GM18507 (cell line): ENCODE measurements around the gene PPP1R8.
"Not testable (repeated sequence)": the region's sequence is repeated elsewhere in the genome, so short reads cannot be mapped to it uniquely, and the experiment has no call there.

ENCODE experiments used
- DNase-seq: peaks from one replicate; pipeline ENCODE4 v3.0.0; 2011; ENCODE audit warnings: low read depth; ENCODE audit not compliant: insufficient read length; ENCODE audit errors: extremely low spot score
- FAIRE-seq: peaks from 2 replicates; lab custom pipeline; 2011; peaks lifted over from hg19 to GRCh38; lab: Jason Lieb, UNC

The PPP1R8 gene

GRCh38 chr1:27829339-27829960 lies 1.1 kb upstream of the PPP1R8 start:
- not testable (repeated sequence) for DNase-seq, FAIRE-seq

DNA sequence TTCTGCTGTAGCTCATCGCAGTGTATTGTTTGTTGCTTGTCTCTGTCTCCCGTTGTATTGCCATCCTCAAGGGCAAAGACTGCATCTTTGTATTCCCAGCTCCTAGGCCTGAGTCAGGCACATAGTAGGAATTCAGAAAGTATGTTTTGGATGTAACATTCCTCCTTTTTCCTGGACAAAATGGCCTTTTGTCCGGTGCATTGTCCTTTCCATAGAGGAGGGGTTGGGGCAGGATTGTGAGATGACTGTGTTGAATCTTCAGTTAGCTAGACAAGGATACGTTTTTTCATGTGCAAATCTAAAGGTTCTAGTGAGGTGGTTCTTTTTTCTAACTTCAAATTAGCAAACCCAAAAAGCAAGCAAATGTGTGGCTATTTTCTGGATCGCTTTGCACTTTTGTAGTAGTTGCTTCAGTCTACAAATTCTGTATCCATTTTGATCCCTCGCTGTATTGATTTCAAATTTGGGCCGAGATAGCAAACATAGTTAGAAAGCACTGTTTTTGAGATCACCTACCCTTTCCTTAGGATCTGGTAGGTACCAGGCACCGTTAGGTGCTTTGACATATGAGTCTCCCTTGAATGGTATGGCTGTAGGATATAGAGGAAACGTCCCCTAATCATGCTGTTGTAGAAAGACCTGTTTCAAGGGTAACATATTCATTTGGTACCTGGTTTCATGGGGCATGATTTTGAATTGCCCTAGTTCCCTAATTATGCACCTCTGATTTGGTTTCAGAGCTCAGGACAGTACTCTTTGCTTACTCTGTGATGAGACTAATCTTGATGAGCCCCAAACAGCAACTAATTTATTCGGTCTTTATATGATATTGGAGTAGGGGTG lies 1.2 kb downstream of the PPP1R8 start:
- no peak for DNase-seq
- FAIRE-seq: peak; percentile 38

GRCh38 chr1:27832762-27833161 lies 2.2 kb downstream of the PPP1R8 start:
- FAIRE-seq: no peak
- no peak for DNase-seq

GRCh38 chr1:27833470-27833869 lies 2.9 kb downstream of the PPP1R8 start:
- no peak for FAIRE-seq
- DNase-seq: no peak

DNA sequence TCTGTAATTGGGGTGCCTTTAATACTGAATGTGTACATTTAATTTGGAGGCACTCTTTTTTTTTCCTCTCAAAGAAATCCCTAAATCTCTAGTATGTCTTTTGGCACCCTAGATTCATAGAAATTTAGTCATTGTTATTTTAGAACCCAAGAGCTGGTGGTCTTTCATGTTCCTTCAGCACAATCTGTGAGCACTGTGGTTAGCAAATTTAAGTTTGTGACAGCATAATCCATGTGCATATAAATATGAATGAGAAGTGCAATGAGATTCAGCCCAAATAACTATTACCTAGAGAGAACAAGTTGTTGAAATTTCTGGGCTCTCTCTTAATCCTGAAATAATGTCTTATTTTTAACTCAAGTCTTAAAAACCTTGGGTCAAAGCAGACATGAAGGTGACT lies 4.5 kb downstream of the PPP1R8 start:
- DNase-seq (no peak), FAIRE-seq (no peak)

DNA sequence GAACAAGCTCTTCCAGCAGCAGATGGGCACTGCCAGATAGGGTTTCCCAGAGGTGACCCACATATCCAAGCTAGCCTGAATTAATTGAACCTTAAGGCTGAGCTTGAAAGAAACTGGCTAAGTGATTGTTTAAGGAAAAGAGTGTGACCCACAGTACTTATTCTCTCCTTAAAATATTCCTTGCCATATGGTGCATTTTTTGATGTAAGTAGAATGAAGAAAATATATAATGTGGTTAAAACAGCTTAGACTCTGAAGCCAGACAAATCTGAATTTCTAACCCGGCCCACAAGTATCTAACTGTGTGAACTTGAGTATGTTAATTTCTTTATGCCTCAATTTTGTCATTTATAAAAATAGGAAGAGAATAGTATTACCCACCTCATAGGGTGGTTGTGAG lies 4.9 kb downstream of the PPP1R8 start:
- FAIRE-seq (no peak), DNase-seq (no peak)

- DNase-seq (no peak), FAIRE-seq (no peak)
Measured at GRCh38 chr1:27849951-27850350, 19.4 kb downstream of the PPP1R8 start.

DNA sequence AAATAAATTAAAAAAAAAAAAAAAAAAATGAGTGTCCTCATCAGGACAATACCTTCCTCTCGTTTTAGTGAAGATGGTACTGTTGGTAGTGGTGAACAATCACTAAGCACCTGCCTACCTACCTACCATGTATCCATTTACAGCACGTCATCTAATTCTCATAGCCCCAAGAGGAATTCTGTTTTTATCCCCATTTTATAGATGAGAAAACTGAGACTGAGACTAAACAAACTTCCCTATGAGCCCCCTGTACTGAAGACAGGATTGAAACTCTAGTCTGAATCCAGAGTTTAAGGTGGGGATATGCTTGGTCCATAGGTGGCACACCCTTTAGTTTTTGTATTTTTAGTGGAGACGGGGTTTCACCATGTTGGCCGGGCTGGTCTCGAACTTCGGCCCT lies 24.5 kb downstream of the PPP1R8 start:
- no peak for DNase-seq
- FAIRE-seq: no peak

- no peak for FAIRE-seq
- DNase-seq: no peak
Measured at GRCh38 chr1:27856561-27857343, 26.2 kb downstream of the PPP1R8 start.

- DNase-seq, FAIRE-seq: not testable (repeated sequence)
Measured at GRCh38 chr1:27857552-27857951, 27.0 kb downstream of the PPP1R8 start.

DNA sequence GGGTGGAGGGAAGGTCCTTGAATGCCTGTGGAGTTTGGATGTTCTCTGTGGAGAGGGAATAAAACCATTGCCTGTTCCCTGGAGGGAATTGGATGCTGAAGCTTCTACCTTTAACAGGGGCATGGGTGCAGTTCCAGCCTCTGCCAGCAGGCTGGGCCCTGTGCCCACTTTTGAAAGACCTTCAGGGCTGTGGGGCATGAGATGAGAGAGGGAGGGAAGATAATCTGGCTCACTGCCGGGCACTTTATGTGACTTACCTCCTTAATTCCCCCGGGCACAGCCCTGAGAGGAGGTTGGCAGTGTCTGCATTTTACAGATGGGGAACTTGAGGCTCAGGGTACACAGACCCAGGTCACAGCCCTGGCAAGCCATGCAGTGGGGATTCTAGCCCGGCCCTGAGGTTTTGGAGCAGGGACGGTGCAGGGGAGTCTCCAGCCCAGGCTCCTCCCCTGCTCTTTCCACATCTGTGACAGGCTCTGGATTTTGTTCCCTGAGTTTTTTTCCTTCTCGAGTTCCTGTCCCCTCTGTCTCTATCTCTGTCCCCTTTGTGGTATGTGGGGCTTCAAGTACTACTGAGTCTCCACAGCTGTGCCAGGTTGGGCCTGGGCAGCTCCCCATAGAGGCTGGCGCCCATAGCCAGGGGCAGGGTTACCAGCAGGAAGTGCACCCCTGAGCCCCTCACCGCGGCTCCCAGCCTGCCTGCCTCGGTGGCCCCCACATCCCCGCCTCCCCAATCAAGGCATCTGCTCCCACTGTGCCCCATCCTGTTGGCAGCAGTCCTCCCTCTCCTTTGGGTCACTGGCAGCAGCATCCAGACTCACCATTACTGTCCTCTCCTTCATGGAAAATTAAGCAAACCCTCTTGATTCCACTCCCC lies 27.7 kb downstream of the PPP1R8 start:
- peak; percentile 92 for FAIRE-seq
- no peak for DNase-seq

- DNase-seq (no peak), FAIRE-seq (no peak)
Measured at GRCh38 chr1:27858949-27859576, 28.5 kb downstream of the PPP1R8 start.

DNA sequence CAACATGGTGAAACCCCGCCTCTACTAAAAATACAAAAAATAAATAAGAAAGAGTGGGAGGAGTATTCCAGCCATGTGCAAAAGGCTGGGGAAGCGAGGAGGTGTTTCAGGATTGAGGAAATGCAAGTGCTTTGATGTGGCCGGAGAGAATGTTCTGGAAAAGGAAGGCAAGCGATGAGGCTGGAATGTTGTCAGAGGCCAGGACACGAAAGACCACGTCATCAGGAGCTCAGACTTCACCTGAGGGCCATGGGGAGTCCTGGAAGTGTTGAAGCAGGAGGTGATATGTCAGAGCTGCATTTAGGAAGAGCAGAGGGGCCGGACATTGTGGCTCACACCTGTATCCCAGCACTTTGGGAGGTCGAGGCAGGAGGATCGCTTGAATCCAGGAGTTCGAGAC lies 30.9 kb downstream of the PPP1R8 start:
- DNase-seq: no peak
- FAIRE-seq: no peak

- FAIRE-seq (no peak), DNase-seq (no peak)
Measured at GRCh38 chr1:27862004-27862403, 31.4 kb downstream of the PPP1R8 start.

DNA sequence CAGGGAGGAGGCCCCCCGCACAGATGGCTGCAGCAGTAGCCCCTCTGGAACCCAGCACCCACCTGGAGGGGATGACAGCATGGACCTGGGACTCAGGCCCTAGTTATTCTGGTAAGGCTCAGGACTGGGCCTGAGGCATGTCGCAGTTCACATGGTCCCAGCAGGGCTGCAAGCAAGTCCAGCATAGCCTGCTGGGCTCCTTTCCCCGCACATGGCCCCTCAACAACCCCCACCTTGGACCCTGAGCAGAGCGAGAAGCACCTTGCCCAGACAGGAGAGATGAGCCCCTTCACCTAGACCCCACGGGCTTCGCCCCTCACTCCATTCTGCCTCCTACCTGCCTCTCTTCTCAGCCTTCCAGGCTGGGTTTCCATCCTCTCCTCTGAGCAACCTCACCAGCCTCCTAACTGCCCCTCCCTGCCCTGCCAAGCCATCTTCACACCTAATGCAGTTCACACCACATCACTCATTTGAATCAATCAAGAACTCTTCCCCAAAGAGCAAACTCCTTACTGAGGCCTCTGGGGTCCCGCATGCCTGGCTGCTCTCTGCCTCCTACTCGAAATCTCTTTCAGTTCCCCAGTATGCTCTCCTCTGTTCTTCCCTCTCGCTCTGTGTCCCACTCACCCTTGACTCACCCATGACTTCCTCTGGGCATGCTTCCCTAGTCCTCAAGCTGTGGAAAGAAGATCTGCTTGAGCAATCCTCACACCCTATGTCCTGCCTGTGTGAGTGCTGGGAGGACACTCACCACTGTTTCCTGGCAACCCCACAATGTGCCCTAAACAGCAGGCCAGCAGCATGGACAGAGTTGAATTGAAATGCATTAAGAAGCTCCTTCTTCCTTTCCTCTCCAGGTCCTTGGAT lies 32.3 kb downstream of the PPP1R8 start:
- peak; percentile 75 for FAIRE-seq
- no peak for DNase-seq

DNA sequence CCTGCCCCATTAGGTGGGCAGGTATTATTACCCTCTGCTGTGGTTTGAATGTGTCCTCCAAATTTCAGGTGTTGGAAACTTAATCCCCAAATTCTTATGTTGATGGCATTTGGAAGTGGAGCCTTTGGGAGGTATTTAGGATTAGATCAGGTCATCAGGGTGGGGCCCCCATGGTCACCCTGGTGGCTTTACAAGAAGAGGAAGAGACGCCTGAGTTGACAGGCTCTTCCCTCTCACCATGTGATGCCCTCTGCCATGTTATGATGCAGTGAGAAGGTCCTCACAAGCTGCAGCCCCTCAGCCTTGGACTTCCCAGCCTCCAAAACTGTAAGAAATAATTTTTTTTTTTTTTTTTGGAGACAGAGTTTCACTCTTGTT lies 32.9 kb downstream of the PPP1R8 start:
- no peak for FAIRE-seq
- DNase-seq: no peak

GRCh38 chr1:27864264-27864895 lies 33.8 kb downstream of the PPP1R8 start:
- DNase-seq (no peak), FAIRE-seq (peak; percentile 76)

DNA sequence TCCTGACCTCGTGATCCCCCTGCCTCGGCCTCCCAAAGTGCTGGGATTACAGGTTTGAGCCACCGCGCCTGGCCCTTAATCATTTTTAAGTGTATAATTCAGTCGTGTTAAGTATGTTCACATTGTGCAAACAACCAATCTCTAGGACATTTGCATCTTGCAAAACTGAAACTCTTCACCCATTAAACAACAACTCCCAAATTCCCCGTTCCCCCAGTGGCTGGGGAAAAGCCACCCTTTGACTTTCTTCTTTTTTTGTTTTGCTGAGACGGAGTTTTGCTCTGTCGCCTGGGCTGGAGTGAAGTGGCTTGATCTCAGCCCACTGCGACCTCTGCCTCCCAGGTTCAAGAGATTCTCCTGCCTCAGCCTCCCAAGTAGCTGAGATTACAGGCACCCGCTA lies 35.2 kb downstream of the PPP1R8 start:
- FAIRE-seq: peak; percentile 52

More for the DNA sequence above, 35.2 kb downstream of the PPP1R8 start:
- no peak for DNase-seq
